Panc1 (cell line): ENCODE data around the gene INTS4. TPM values are rescaled to one million over a fixed set of nuclear protein-coding genes. Genes with fewer than 3 reads are reported as not detected.
"Not testable (repeated sequence)": the region's sequence is repeated elsewhere in the genome, so short reads cannot be mapped to it uniquely, and the experiment has no call there.

ENCODE experiments used
- ATAC-seq: fragments of 200-7000 bp; cut with Tn5 transposase; 2 replicates; pipeline ENCODE4 v1.9.1; 2020; ENCODE audit warnings: mild to moderate bottlenecking, moderate library complexity
- BruUV-seq: library from RNA; stranded (reverse); fragments of 400-500 nt; replicated peaks from 2 replicates; lab custom pipeline; 2021; lab: Mats Ljungman, UMichigan
- CTCF ChIA-PET: fragments of 300-600 bp; sonication (Branson Sonifier 250); formaldehyde crosslinking; loops from one replicate; lab custom pipeline; 2022; ENCODE audit warnings: antibody characterized with exemption; lab: Charles Lee
- POLR2A ChIA-PET: fragments of 300-600 bp; sonication (Branson Sonifier 250); formaldehyde crosslinking; loops from one replicate; lab custom pipeline; 2022; ENCODE audit warnings: antibody characterized with exemption; lab: Charles Lee
- DNase-seq: peaks from one replicate; pipeline ENCODE4 v3.0.0-alpha.2; 2010; ENCODE audit warnings: low read depth, low spot score
- H3K27ac ChIP-seq: 2 replicates; pipeline ENCODE4 v1.5.1; 2011; ENCODE audit warnings: mild to moderate bottlenecking, low read length, inconsistent platforms
- H3K27me3 ChIP-seq: fragments of 200-500 bp; sonication (Bioruptor generic); 2 replicates; pipeline ENCODE4 v1.6.0; 2014; ENCODE audit warnings: low read length, inconsistent platforms; ENCODE audit not compliant: control insufficient read depth, insufficient read depth
- H3K36me3 ChIP-seq: fragments of 200-500 bp; sonication (Bioruptor generic); 2 replicates; pipeline ENCODE4 v1.5.1; 2014; ENCODE audit warnings: inconsistent platforms, mild to moderate bottlenecking, low read length, moderate library complexity; ENCODE audit not compliant: control insufficient read depth, insufficient read depth
- H3K4me1 ChIP-seq: 2 replicates; pipeline ENCODE4 v1.5.1; 2011; ENCODE audit warnings: inconsistent platforms, mild to moderate bottlenecking, low read length, moderate library complexity; ENCODE audit not compliant: control insufficient read depth, insufficient read depth
- H3K4me3 ChIP-seq, 2 experiments: 2 replicates each; pipeline ENCODE4 v1.5.1; 2011 to 2012; ENCODE audit warnings: low read depth in 2 of 2, low read length in 2 of 2, mild to moderate bottlenecking in 2 of 2, inconsistent platforms in 1 of 2, moderate library complexity in 1 of 2
- H3K9me3 ChIP-seq: fragments of 200-500 bp; sonication (Bioruptor generic); 2 replicates; pipeline ENCODE4 v1.5.1; 2014; ENCODE audit warnings: low read depth, mild to moderate bottlenecking, inconsistent platforms, low read length, moderate library complexity; ENCODE audit not compliant: control insufficient read depth, insufficient read depth
- POLR2AphosphoS5 ChIP-seq: IDR thresholded peaks from 2 replicates; pipeline ENCODE4 v1.6.1; 2012; ENCODE audit warnings: mild to moderate bottlenecking, low read depth, low read length, moderate library complexity
- SIN3A ChIP-seq: IDR thresholded peaks from 2 replicates; pipeline ENCODE4 v1.6.1; 2012; ENCODE audit warnings: low read depth, mild to moderate bottlenecking, low read length, moderate library complexity, borderline replicate concordance; ENCODE audit not compliant: insufficient read depth
- TCF7L2 ChIP-seq: IDR thresholded peaks from 2 replicates; pipeline ENCODE4 v1.6.1; 2011; ENCODE audit warnings: mild to moderate bottlenecking, low read depth, low read length, inconsistent platforms
- in situ Hi-C: cut with HindIII; loops from 2 replicates; pipeline ENCODE4 v1.10.0; 2016; ENCODE audit warnings: low sequenced_read_pairs, low pct_unique_long_range_greater_than_20kb
- intact Hi-C: fragments of 100-400 bp; cut with micrococcal nuclease; formaldehyde crosslinking; loops from one replicate; pipeline ENCODE4 v1.10.0; 2022; ENCODE audit not compliant: unreplicated experiment
- total RNA-seq: library from RNA; stranded (reverse); gene quantifications from one replicate; pipeline ENCODE4 v1.2.1, GENCODE V29; 2021; ENCODE audit not compliant: unreplicated experiment
- TF ChIP-seq, protein P1 (sequence below): fragments of 450-650 bp; IDR thresholded peaks from 2 replicates; pipeline ENCODE4 v1.5.1; 2017; ENCODE audit warnings: mild to moderate bottlenecking
- TF ChIP-seq, protein P2 (sequence below), 2 experiments: IDR thresholded peaks; 2 replicates each; pipeline ENCODE4 v1.6.1; 2011 to 2012; ENCODE audit warnings: low read depth in 2 of 2, control low read depth in 1 of 2, low read length in 1 of 2, mild to moderate bottlenecking in 1 of 2, moderate library complexity in 1 of 2; ENCODE audit not compliant: insufficient read depth in 1 of 2

The INTS4 gene
- total RNA-seq, 1 experiment from 2014 or later: 48.2 TPM

DNA sequence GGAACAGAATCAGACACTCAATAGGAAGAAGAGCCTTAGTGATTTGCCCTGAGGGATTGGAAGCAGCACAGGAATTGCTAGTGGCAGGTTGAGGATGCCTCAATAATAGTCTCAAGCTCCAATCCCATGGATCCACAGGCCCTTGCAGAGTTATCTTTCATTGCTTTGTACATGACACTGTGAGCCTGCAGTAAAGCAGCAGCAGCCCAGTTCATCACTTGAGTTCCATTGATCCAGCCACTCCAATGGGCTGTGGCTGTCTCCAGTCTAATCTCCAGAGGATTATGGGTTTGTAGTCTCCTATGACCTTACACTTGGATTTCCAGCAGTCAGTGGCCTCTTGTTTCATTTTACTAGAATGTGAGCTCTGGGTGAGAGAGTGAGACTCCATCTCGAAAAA, 128.1 kb downstream of the INTS4 start:
- CTCF ChIA-PET: no interaction called here

DNA sequence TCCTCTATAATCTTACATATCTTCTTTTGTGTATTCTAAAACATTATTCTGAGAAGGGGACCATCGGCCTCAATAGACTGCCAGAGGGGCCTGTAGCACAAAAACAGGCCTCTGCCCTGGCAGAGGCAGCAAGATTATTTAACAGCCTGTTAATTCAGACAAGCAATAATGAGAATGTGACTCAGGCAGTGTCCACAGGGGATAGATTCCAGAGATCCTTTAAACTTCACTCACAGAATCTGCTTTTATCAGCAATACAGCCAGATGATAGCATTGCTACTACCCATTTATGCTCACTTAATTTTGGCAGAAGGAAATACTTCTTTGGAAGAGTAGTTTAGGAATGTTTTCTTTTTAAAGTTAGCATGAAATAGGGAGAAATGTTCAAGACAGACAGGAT, 128.7 kb downstream of the INTS4 start:
- Histone ChIP-seq H3K4me1 (no peaks in the 10 kb centered on the region), H3K36me3 (no peaks in the 10 kb centered on the region), H3K4me3 (no peak overlapping the region), H3K27ac (no peak overlapping the region), H3K27me3 (no peaks in the 10 kb centered on the region), H3K9me3 (no peaks in the 10 kb centered on the region)
- POLR2A ChIA-PET: interaction anchor here (0.5 kb wide), 1 partner anchor 13 kb away, joined by 5 read pairs; no protein-coding TSS in a partner anchor
- in situ Hi-C loops (no loop called here), intact Hi-C loops (no loop called here)
- BruUV-seq: no TSS peak
- ATAC-seq (no peak), DNase-seq (no peak)
- TF ChIP-seq, protein P1, sequence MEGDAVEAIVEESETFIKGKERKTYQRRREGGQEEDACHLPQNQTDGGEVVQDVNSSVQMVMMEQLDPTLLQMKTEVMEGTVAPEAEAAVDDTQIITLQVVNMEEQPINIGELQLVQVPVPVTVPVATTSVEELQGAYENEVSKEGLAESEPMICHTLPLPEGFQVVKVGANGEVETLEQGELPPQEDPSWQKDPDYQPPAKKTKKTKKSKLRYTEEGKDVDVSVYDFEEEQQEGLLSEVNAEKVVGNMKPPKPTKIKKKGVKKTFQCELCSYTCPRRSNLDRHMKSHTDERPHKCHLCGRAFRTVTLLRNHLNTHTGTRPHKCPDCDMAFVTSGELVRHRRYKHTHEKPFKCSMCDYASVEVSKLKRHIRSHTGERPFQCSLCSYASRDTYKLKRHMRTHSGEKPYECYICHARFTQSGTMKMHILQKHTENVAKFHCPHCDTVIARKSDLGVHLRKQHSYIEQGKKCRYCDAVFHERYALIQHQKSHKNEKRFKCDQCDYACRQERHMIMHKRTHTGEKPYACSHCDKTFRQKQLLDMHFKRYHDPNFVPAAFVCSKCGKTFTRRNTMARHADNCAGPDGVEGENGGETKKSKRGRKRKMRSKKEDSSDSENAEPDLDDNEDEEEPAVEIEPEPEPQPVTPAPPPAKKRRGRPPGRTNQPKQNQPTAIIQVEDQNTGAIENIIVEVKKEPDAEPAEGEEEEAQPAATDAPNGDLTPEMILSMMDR: no peak
- TF ChIP-seq, protein P2, sequence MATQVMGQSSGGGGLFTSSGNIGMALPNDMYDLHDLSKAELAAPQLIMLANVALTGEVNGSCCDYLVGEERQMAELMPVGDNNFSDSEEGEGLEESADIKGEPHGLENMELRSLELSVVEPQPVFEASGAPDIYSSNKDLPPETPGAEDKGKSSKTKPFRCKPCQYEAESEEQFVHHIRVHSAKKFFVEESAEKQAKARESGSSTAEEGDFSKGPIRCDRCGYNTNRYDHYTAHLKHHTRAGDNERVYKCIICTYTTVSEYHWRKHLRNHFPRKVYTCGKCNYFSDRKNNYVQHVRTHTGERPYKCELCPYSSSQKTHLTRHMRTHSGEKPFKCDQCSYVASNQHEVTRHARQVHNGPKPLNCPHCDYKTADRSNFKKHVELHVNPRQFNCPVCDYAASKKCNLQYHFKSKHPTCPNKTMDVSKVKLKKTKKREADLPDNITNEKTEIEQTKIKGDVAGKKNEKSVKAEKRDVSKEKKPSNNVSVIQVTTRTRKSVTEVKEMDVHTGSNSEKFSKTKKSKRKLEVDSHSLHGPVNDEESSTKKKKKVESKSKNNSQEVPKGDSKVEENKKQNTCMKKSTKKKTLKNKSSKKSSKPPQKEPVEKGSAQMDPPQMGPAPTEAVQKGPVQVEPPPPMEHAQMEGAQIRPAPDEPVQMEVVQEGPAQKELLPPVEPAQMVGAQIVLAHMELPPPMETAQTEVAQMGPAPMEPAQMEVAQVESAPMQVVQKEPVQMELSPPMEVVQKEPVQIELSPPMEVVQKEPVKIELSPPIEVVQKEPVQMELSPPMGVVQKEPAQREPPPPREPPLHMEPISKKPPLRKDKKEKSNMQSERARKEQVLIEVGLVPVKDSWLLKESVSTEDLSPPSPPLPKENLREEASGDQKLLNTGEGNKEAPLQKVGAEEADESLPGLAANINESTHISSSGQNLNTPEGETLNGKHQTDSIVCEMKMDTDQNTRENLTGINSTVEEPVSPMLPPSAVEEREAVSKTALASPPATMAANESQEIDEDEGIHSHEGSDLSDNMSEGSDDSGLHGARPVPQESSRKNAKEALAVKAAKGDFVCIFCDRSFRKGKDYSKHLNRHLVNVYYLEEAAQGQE (IDR thresholded peaks at IDR 0.05; ENCODE audit: insufficient read depth in 1 of 2, low read depth in 2 of 2, low read length in 1 of 2): no peak
- no peak for TF ChIP-seq SIN3A
- no peak for TF ChIP-seq POLR2AphosphoS5
- no peak for TF ChIP-seq TCF7L2
- CTCF ChIA-PET: no interaction called here

More for the DNA sequence above, 128.1 kb downstream of the INTS4 start:
- BruUV-seq: no TSS peak
- Histone ChIP-seq H3K36me3 (no peaks in the 10 kb centered on the region; the same call in 1 of the 2 replicates), H3K27ac (no peak overlapping the region), H3K27me3 (no peaks in the 10 kb centered on the region), H3K4me3 (no peak overlapping the region), H3K9me3 (no peaks in the 10 kb centered on the region), H3K4me1 (no peaks in the 10 kb centered on the region)
- in situ Hi-C loops: no loop called here
- ATAC-seq (no peak; the same call in 1 of the 2 replicates), DNase-seq (no peak)
- POLR2A ChIA-PET: interaction anchor here (0.5 to 0.6 kb wide), 2 partner anchors 8 to 12 kb away, joined by 5 to 6 read pairs; no protein-coding TSS in a partner anchor
- TF ChIP-seq POLR2AphosphoS5 (no peak), TCF7L2 (no peak)
- TF ChIP-seq, protein P2 (IDR thresholded peaks at IDR 0.05; ENCODE audit: insufficient read depth in 1 of 2, low read depth in 2 of 2, low read length in 1 of 2): no peak
- TF ChIP-seq, protein P1: no peak
- intact Hi-C loops: no loop called here

DNA sequence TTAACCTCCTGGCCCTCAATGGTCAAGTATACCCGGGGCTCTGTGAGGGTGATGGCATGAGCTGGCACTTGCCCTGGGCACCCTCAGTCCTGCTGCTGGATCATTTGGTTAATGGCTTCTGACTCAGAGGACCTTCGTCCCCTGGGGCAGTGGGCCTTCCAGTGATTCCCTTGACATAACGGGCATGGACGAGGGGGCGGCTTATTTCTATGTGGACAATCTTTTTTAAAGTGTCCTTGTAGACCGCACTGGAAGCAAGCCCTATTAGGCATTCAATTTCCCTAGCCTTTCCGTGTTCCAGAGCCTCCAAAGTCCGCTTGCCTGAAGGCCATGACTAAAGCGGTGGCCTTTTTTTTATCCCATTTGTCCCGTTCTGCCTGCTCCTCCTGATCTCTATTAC, 133.0 kb downstream of the INTS4 start:
- H3K9me3 ChIP-seq, H3K36me3 ChIP-seq, CTCF ChIA-PET, in situ Hi-C loops, ATAC-seq, H3K4me1 ChIP-seq, BruUV-seq, POLR2A ChIA-PET, H3K27ac ChIP-seq, intact Hi-C loops, H3K27me3 ChIP-seq, H3K4me3 ChIP-seq, DNase-seq: not testable (repeated sequence)
